Kidney (tissue), 14 donors: ENCODE results near the gene MZB1. TPM values are rescaled to one million over a fixed set of nuclear protein-coding genes. Genes with fewer than 3 reads are reported as not detected.
"Not testable (repeated sequence)": the region's sequence is repeated elsewhere in the genome, so short reads cannot be mapped to it uniquely, and the experiment has no call there.

Source experiments
- DNase-seq, 5 donors: peaks; one replicate each; pipeline ENCODE4 v3.0.0-alpha.2; 2013 to 2020
- FAIRE-seq: peaks from 2 replicates; lab custom pipeline; 2012; peaks lifted over from hg19 to GRCh38; lab: Jason Lieb, UNC
- H3K27ac ChIP-seq, 2 donors: one replicate each; pipeline ENCODE4 v1.7.0; 2013; ENCODE audit warnings: low read depth in 2 of 2, low read length in 2 of 2, inconsistent platforms in 1 of 2
- H3K27me3 ChIP-seq: one replicate; pipeline ENCODE4 v1.7.1; 2013; ENCODE audit warnings: low read length, inconsistent platforms; ENCODE audit not compliant: control insufficient read depth, insufficient read depth
- H3K36me3 ChIP-seq, 3 donors: one replicate each; pipeline versions ENCODE4 v1.7.0 to v1.7.1; 2013; ENCODE audit warnings: low read length in 3 of 3, control low read depth in 1 of 3, inconsistent platforms in 1 of 3; ENCODE audit not compliant: insufficient read depth in 3 of 3, control insufficient read depth in 2 of 3
- H3K4me1 ChIP-seq, 3 donors: one replicate each; pipeline versions ENCODE4 v1.7.0 to v1.7.1; 2013; ENCODE audit warnings: low read length in 3 of 3, inconsistent platforms in 1 of 3, low read depth in 1 of 3; ENCODE audit not compliant: control insufficient read depth in 2 of 3, insufficient read depth in 2 of 3
- H3K4me3 ChIP-seq, 3 donors: one replicate each; pipeline versions ENCODE4 v1.7.0 to v1.8.1; 2013; ENCODE audit warnings: low read length in 3 of 3, control low read depth in 1 of 3, inconsistent platforms in 1 of 3
- H3K9ac ChIP-seq, 3 donors: one replicate each; pipeline versions ENCODE4 v1.7.0 to v1.7.1; 2013; ENCODE audit warnings: low read length in 3 of 3, control low read depth in 1 of 3, inconsistent platforms in 1 of 3
- H3K9me3 ChIP-seq, 3 donors: one replicate each; pipeline versions ENCODE4 v1.7.0 to v1.7.1; 2013; ENCODE audit warnings: low read length in 3 of 3, control low read depth in 1 of 3, inconsistent platforms in 1 of 3; ENCODE audit not compliant: control insufficient read depth in 2 of 3, insufficient read depth in 1 of 3
- CTCF ChIP-seq: IDR thresholded peaks from 3 replicates; pipeline ENCODE4 v1.5.1; 2012; ENCODE audit warnings: mild to moderate bottlenecking, moderate library complexity, borderline replicate concordance; ENCODE audit not compliant: insufficient read depth; ENCODE audit errors: extremely low read depth
- intact Hi-C: fragments of 100-400 bp; cut with DNase I; formaldehyde crosslinking; loops from one replicate; pipeline ENCODE4 v1.11.1; 2022
- polyA plus RNA-seq: library from polyadenylated mRNA; stranded (reverse); fragments of 350-450 nt; fragmentation: Illumina TruSeq; extraction: RNeasy Lipid Tissue Mini Kit (QIAGEN cat#74804); gene quantifications from one replicate; pipeline ENCODE4 v1.2.3, GENCODE V29; 2014; ENCODE audit warnings: low read depth, low replicate concordance; ENCODE audit not compliant: insufficient read depth
- total RNA-seq: library from RNA; stranded (reverse); fragmentation: NEBNext Ultra II Directional; extraction: Animal tissue kit (Norgen Biotek cat#: 25700); gene quantifications from one replicate; pipeline ENCODE4 v1.2.1, GENCODE V29; 2021
- donor health status: control.
- donor health status: control.
- donor health status: control.
- donor health status: control.
- donor health status: control.
- donor health status: DM: yes; HTN: yes; CAD: no.
- donor health status: Normal renal cell carcinoma (clear cell type).

Gene MZB1
- total and polyA plus RNA-seq, 2 donors from 2014 or later = 1.2 to 49.6 TPM

DNA sequence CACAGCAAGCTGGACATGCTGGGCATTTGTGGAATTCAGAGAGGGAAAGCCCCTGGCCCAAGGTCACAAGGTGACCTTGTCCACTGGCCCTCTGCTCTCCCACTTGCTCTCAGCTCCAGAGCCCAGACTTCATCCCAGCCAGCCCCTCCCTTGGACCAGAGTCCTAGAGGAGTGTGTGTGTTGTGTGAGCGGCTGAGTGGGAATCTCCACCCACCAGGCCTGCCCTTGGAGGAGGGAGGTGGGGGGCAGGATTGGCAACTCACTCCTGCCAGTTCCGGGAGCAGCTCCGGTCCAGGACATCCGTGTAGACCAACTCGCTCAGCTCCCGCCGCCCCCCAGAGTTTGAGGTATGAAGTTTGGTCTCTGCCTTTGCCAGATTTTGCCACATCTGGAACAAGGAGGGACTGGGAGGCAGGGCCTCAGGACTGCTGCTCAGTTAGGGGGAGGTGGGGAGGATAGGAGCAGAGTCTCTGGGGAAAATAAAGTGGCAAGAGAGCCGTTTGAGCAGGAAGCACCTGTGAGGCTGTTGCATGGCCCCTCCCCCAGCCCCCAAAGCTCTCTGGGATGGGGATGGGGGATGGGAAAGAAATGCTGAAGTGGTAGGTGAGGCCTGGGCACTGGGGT is 1.4 kb downstream of the MZB1 start:
- H3K4me1 ChIP-seq = peaks cover 0 to 19% (median 16%) of the 10 kb centered on the region in 3 donors
- intact Hi-C loops = no loop called here
- peak overlapping the region in 2 of 3 donors; percentile 22 to 29 for H3K4me3 ChIP-seq
- H3K27me3 ChIP-seq = no peaks in the 10 kb centered on the region
- FAIRE-seq = no peak
- H3K9ac ChIP-seq = no peak overlapping the region
- H3K27ac ChIP-seq = peak overlapping the region in 1 of 2 donors; percentile 59
- DNase-seq = peak; percentile 33 to 89 (median 69)
- no peaks in the 10 kb centered on the region for H3K36me3 ChIP-seq
- TF ChIP-seq CTCF = no peak
- H3K9me3 ChIP-seq = no peaks in the 10 kb centered on the region

DNA sequence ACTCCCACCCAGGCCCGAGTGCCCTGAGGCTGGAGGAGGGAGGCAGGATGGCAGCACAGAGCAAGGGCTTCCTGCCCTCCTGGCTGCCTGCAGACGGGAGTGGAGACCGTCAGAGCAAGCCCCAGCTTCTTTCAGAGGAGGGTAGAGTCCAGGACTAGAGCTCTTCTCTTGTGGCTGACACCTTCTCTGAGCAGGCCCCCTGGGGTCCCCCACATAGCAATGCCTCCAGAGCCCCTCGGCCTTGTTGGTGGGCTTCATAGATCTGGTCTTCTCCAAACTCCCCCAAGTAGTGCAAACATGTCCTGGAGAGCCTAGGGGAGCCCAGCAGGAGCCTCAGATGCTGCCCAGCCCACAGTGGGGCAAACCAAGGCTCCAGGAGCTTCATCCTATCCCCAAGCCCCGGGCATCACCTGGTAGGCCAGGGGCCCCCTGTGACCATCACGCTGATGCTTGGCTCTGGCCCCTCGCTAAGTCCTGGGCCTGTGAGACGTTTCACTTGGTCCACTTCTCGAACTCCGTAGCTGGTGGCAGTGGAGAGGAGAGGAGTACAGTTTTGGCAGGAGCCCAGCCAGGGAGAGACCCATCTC is 2.0 kb downstream of the MZB1 start:
- no peak for DNase-seq
- H3K9ac ChIP-seq = no peak overlapping the region
- no peak overlapping the region for H3K4me3 ChIP-seq
- no peaks in the 10 kb centered on the region for H3K27me3 ChIP-seq
- TF ChIP-seq CTCF = no peak
- no peaks in the 10 kb centered on the region for H3K9me3 ChIP-seq
- no peak for FAIRE-seq
- H3K36me3 ChIP-seq = no peaks in the 10 kb centered on the region
- H3K27ac ChIP-seq = no peak overlapping the region
- intact Hi-C loops = no loop called here
- peaks cover 0 to 18% (median 17%) of the 10 kb centered on the region in 3 donors for H3K4me1 ChIP-seq

GRCh38 chr5:139386956-139387355 is 2.8 kb downstream of the MZB1 start:
- FAIRE-seq, H3K36me3 ChIP-seq, H3K4me3 ChIP-seq, H3K9me3 ChIP-seq, H3K9ac ChIP-seq, H3K27ac ChIP-seq, H3K27me3 ChIP-seq, intact Hi-C loops: not testable (repeated sequence)
- DNase-seq = peak in 1 of 5 donors; percentile 13
- peaks cover 0 to 19% (median 19%) of the 10 kb centered on the region in 3 donors for H3K4me1 ChIP-seq

DNA sequence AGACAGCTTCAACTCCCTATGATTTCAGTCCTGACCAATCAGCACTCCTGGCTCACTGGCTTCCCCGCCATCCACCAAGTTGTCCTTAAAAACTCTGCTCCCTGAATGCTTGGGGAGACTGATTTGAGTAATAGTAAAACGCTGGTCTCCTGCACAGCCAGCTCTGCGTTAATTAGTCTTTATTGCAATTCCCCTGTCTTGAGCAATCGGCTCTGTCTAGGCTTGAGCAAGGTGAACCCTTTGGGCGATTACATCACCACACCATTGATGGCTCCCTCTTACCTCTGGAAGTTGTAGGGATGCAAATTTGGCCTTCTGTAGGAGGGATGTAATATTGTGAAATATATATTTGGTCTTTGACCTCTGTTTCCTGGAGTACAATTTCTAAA is 3.7 kb downstream of the MZB1 start:
- FAIRE-seq = no peak
- Histone ChIP-seq H3K27me3 (no peaks in the 10 kb centered on the region), H3K27ac (no peak overlapping the region), H3K9me3 (no peaks in the 10 kb centered on the region), H3K9ac (no peak overlapping the region), H3K4me3 (no peak overlapping the region), H3K4me1 (peaks cover 0 to 21% (median 19%) of the 10 kb centered on the region in 3 donors), H3K36me3 (no peaks in the 10 kb centered on the region)
- DNase-seq = peak in 1 of 5 donors; percentile 13
- no peak for TF ChIP-seq CTCF
- intact Hi-C loops = no loop called here
